PC-9 (cell line): Measurements from ENCODE around the gene TMTC2.

Experiments
- EZH2 ChIP-seq: fragments of 200-600 bp; sonication (generic); IDR thresholded peaks from 2 replicates; pipeline ENCODE4 v1.8.0; 2017; ENCODE audit warnings: antibody characterized with exemption, low read depth
- TF ChIP-seq, protein P1 (sequence below): fragments of 200-600 bp; sonication (generic); conservative IDR thresholded peaks from 2 replicates; pipeline ENCODE4 v1.6.1; 2017; ENCODE audit warnings: mixed run types, antibody characterized with exemption, mild to moderate bottlenecking, moderate library complexity

- TF ChIP-seq, protein P1, sequence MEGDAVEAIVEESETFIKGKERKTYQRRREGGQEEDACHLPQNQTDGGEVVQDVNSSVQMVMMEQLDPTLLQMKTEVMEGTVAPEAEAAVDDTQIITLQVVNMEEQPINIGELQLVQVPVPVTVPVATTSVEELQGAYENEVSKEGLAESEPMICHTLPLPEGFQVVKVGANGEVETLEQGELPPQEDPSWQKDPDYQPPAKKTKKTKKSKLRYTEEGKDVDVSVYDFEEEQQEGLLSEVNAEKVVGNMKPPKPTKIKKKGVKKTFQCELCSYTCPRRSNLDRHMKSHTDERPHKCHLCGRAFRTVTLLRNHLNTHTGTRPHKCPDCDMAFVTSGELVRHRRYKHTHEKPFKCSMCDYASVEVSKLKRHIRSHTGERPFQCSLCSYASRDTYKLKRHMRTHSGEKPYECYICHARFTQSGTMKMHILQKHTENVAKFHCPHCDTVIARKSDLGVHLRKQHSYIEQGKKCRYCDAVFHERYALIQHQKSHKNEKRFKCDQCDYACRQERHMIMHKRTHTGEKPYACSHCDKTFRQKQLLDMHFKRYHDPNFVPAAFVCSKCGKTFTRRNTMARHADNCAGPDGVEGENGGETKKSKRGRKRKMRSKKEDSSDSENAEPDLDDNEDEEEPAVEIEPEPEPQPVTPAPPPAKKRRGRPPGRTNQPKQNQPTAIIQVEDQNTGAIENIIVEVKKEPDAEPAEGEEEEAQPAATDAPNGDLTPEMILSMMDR: no peak
- TF ChIP-seq EZH2: no peak
These were observed 7.6 kb downstream of the TMTC2 start for GRCh38 chr12:82694276-82694675.
